Measurements from ENCODE around the gene PRKCA. TPM values are rescaled to one million over a fixed set of nuclear protein-coding genes. Genes with fewer than 3 reads are reported as not detected.

PRKCA gene
- total RNA-seq, 1 experiment from 2014 or later: 29.5 TPM

GRCh38 chr17:66826856-66827255, 524.4 kb downstream of the PRKCA start:
- ATAC-seq (no peak), DNase-seq (ENCODE audit: low spot score) (no peak)
- peaks cover 9% of the 10 kb centered on the region; the same call in 1 of the 2 replicates for H3K9me3 Mint-ChIP-seq
- no peaks in the 10 kb centered on the region for H3K36me3 Mint-ChIP-seq
- TF ChIP-seq ESRRA (CRISPR knock-in tag; IDR thresholded peaks at IDR 0.05; ENCODE audit: borderline replicate concordance): no peak
- no peak for TF ChIP-seq NFATC4 (CRISPR knock-in tag; IDR thresholded peaks at IDR 0.05)
- TF ChIP-seq PRRX2 (CRISPR knock-in tag; IDR thresholded peaks at IDR 0.05): no peak
- TF ChIP-seq GRHL2 (CRISPR knock-in tag; IDR thresholded peaks at IDR 0.05; ENCODE audit: insufficient replicate concordance, severe bottlenecking): no peak
- no peak for TF ChIP-seq MAX (CRISPR knock-in tag; IDR thresholded peaks at IDR 0.05)
- no peak for TF ChIP-seq USF1 (CRISPR knock-in tag; IDR thresholded peaks at IDR 0.05)
- TF ChIP-seq NR1H2 (CRISPR knock-in tag; IDR thresholded peaks at IDR 0.05): no peak
- TF ChIP-seq NFYB (CRISPR knock-in tag; conservative IDR thresholded peaks at IDR 0.05; ENCODE audit: low read depth): no peak
- no peak for TF ChIP-seq ZNF317 (CRISPR knock-in tag; IDR thresholded peaks at IDR 0.05; ENCODE audit: borderline replicate concordance, low read depth)
- no peak for TF ChIP-seq CREB1 (CRISPR knock-in tag; IDR thresholded peaks at IDR 0.05)
- TF ChIP-seq ATF6 (CRISPR knock-in tag; IDR thresholded peaks at IDR 0.05): no peak
- no peak for TF ChIP-seq ZNF532 (CRISPR knock-in tag; IDR thresholded peaks at IDR 0.05; ENCODE audit: borderline replicate concordance)
- TF ChIP-seq ZNF263 (CRISPR knock-in tag; IDR thresholded peaks at IDR 0.05; ENCODE audit: low read depth): no peak
- no peak for TF ChIP-seq MYBL2 (CRISPR knock-in tag; IDR thresholded peaks at IDR 0.05)
- TF ChIP-seq RELA (CRISPR knock-in tag; IDR thresholded peaks at IDR 0.05; ENCODE audit: borderline replicate concordance): no peak
- no peak for TF ChIP-seq JUN (CRISPR knock-in tag; IDR thresholded peaks at IDR 0.05)
- no peak for TF ChIP-seq ZNF281 (CRISPR knock-in tag; IDR thresholded peaks at IDR 0.05)
- TF ChIP-seq HMGXB4 (CRISPR knock-in tag; IDR thresholded peaks at IDR 0.05): no peak
- no peak for TF ChIP-seq RORB (CRISPR knock-in tag; IDR thresholded peaks at IDR 0.05)
- ChIA-PET CTCF (no interaction called here), POLR2A (no interaction called here)
- H3K27me3 Mint-ChIP-seq (ENCODE audit: low read depth): no peaks in the 10 kb centered on the region; the same call in 1 of the 2 replicates
- H3K4me3 Mint-ChIP-seq: no peak overlapping the region
- H3K4me1 Mint-ChIP-seq: peaks cover 29% of the 10 kb centered on the region
- H3K27ac Mint-ChIP-seq: no peak overlapping the region

All from WTC11 (cell line).